Astrocyte of the spinal cord (primary cell): Measurements from ENCODE around the gene RPTOR.

ENCODE experiments used
- DNase-seq: peaks from one replicate; pipeline ENCODE4 v3.0.0; 2011; ENCODE audit warnings: low read depth, low spot score
- H3K4me3 ChIP-seq: 2 replicates; pipeline ENCODE4 v1.5.1; 2011; ENCODE audit warnings: low read depth, mild to moderate bottlenecking, low read length, moderate library complexity
- CTCF ChIP-seq: IDR thresholded peaks from 2 replicates; pipeline ENCODE4 v1.5.1; 2012; ENCODE audit warnings: low read depth, mild to moderate bottlenecking, low read length, inconsistent platforms
- in situ Hi-C: cut with HindIII; loops from 2 replicates; pipeline ENCODE4 v1.10.0; 2017; ENCODE audit warnings: low sequenced_read_pairs

RPTOR gene

GRCh38 chr17:80564545-80564944 lies 19.9 kb downstream of the RPTOR start:
- in situ Hi-C loops = no loop called here
- no peak for TF ChIP-seq CTCF
- H3K4me3 ChIP-seq = no peak overlapping the region
- DNase-seq = no peak

- in situ Hi-C loops = no loop called here
- TF ChIP-seq CTCF = no peak
- DNase-seq = no peak
- no peak overlapping the region for H3K4me3 ChIP-seq
These were observed 20.9 kb downstream of the RPTOR start for GRCh38 chr17:80565343-80566053.

- no peak for TF ChIP-seq CTCF
- in situ Hi-C loops = no loop called here
- H3K4me3 ChIP-seq = no peak overlapping the region
- DNase-seq = no peak
These were observed 21.4 kb downstream of the RPTOR start for GRCh38 chr17:80566054-80566400.

GRCh38 chr17:80568246-80568645 lies 23.6 kb downstream of the RPTOR start:
- H3K4me3 ChIP-seq = no peak overlapping the region
- DNase-seq = no peak
- TF ChIP-seq CTCF = no peak
- in situ Hi-C loops = no loop called here

GRCh38 chr17:80569924-80570323 lies 25.3 kb downstream of the RPTOR start:
- DNase-seq = no peak
- no peak for TF ChIP-seq CTCF
- no peak overlapping the region for H3K4me3 ChIP-seq
- in situ Hi-C loops = no loop called here

GRCh38 chr17:80573701-80574100 lies 29.1 kb downstream of the RPTOR start:
- H3K4me3 ChIP-seq = no peak overlapping the region
- TF ChIP-seq CTCF = no peak
- in situ Hi-C loops = no loop called here
- no peak for DNase-seq

- no peak overlapping the region for H3K4me3 ChIP-seq
- in situ Hi-C loops = no loop called here
- DNase-seq = no peak
- TF ChIP-seq CTCF = no peak
These were observed 29.9 kb downstream of the RPTOR start for GRCh38 chr17:80574496-80574895.
